ENCODE results near the gene WDR70.

Gene WDR70

DNA sequence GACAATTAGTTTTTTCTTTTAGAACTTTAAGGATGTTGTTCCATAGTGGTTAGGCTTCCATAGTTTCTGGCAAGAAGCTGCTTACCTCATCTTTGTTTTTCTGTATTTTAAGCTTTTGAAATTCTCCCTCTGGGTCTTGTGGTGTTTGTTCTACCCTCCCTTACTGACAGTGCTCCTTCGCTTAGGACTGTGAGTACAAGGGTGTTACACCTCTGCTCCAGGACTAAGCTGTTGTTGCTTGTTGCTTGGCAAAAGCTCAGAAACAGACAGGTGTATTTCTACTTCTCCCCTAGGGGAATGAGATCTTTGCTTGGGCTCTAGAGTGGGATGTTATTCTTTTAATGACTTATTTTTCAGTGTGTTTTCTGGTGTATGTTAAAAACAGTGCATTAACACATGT lies 225.2 kb downstream of the WDR70 start:
- Histone ChIP-seq H3K4ac (ENCODE audit: low read depth, low read length) (no peak overlapping the region), H3K4me3 (ENCODE audit: low read depth, low read length) (peak overlapping the region; percentile 23), H3K14ac (ENCODE audit: low read length) (no peak overlapping the region), H2BK120ac (ENCODE audit: insufficient read depth, low read length, poor library complexity) (no peak overlapping the region), H3K18ac (ENCODE audit: low read length) (no peak overlapping the region), H3K27me3 (ENCODE audit: insufficient read depth, low read length) (no peaks in the 10 kb centered on the region), H3K9ac (ENCODE audit: low read length) (no peak overlapping the region), H3K27ac (ENCODE audit: low read depth, low read length) (no peak overlapping the region), H2AK5ac (ENCODE audit: low read length) (no peak overlapping the region), H3K23ac (ENCODE audit: low read length) (no peak overlapping the region), H3K4me2 (ENCODE audit: low read length) (no peak overlapping the region), H3K79me2 (ENCODE audit: control insufficient read depth, insufficient read depth, low read length, poor library complexity) (no peaks in the 10 kb centered on the region), H2BK12ac (ENCODE audit: low read length) (no peak overlapping the region), H3K36me3 (ENCODE audit: control insufficient read depth in 1 of 2, insufficient read depth in 2 of 2, low read length in 2 of 2) (no peaks in the 10 kb centered on the region), H2BK5ac (ENCODE audit: low read depth, low read length, poor library complexity) (no peak overlapping the region), H3K4me1 (ENCODE audit: control insufficient read depth in 1 of 2, insufficient read depth in 2 of 2, low read length in 2 of 2) (no peaks in the 10 kb centered on the region), H3K9me3 (ENCODE audit: insufficient read depth, low read depth, low read length) (no peaks in the 10 kb centered on the region), H2AFZ (ENCODE audit: insufficient read depth, low read length, poor library complexity) (no peak overlapping the region), H4K8ac (ENCODE audit: low read depth, low read length) (no peak overlapping the region), H4K91ac (ENCODE audit: low read depth, low read length) (no peak overlapping the region), H4K12ac (ENCODE audit: low read depth, low read length) (no peak overlapping the region), H3K79me1 (ENCODE audit: low read length) (no peaks in the 10 kb centered on the region)
- no CpG with 5 or more reads among the region's 1 CpG for WGBS (ENCODE audit: extremely low coverage, insufficient coverage, insufficient read length)
- DNase-seq, result no peak

DNA sequence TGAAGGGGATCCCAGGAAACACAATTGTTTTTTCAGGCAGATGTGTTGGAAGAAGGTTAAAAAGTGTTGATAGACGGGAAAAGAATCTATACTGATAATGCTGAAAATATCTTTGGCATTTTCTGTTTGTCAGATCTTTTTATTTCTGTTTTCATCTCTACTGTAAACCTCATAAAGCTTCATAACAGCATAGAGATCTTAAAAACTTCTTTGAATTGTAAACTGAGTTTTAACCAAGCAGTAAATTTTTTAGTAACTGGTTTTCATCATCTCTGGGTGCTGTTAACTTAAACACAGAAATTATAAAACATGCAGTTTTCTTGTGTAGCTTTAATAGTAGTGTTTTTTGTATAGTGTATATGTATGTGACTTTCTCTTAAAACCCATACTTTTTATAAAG lies 227.0 kb downstream of the WDR70 start:
- Histone ChIP-seq H3K27ac (ENCODE audit: low read depth, low read length) (no peak overlapping the region), H3K18ac (ENCODE audit: low read length) (no peak overlapping the region), H3K36me3 (ENCODE audit: control insufficient read depth in 1 of 2, insufficient read depth in 2 of 2, low read length in 2 of 2) (no peaks in the 10 kb centered on the region), H2BK120ac (ENCODE audit: insufficient read depth, low read length, poor library complexity) (no peak overlapping the region), H3K23ac (ENCODE audit: low read length) (no peak overlapping the region), H3K9me3 (ENCODE audit: insufficient read depth, low read depth, low read length) (no peaks in the 10 kb centered on the region), H2AFZ (ENCODE audit: insufficient read depth, low read length, poor library complexity) (no peak overlapping the region), H3K4me1 (ENCODE audit: control insufficient read depth in 1 of 2, insufficient read depth in 2 of 2, low read length in 2 of 2) (no peaks in the 10 kb centered on the region), H2BK5ac (ENCODE audit: low read depth, low read length, poor library complexity) (no peak overlapping the region), H2BK12ac (ENCODE audit: low read length) (no peak overlapping the region), H3K27me3 (ENCODE audit: insufficient read depth, low read length) (no peaks in the 10 kb centered on the region), H3K4ac (ENCODE audit: low read depth, low read length) (no peak overlapping the region), H4K8ac (ENCODE audit: low read depth, low read length) (no peak overlapping the region), H3K9ac (ENCODE audit: low read length) (no peak overlapping the region), H2AK5ac (ENCODE audit: low read length) (no peak overlapping the region), H3K79me1 (ENCODE audit: low read length) (no peaks in the 10 kb centered on the region), H3K79me2 (ENCODE audit: control insufficient read depth, insufficient read depth, low read length, poor library complexity) (no peaks in the 10 kb centered on the region), H4K12ac (ENCODE audit: low read depth, low read length) (no peak overlapping the region), H3K4me3 (ENCODE audit: low read depth, low read length) (no peak overlapping the region), H3K4me2 (ENCODE audit: low read length) (no peak overlapping the region), H4K91ac (ENCODE audit: low read depth, low read length) (no peak overlapping the region), H3K14ac (ENCODE audit: low read length) (no peak overlapping the region)
- DNase-seq, result peak in 1 of 2 donors; percentile 33
- WGBS (ENCODE audit: extremely low coverage, insufficient coverage, insufficient read length), result no CpG with 5 or more reads among the region's 1 CpG

DNA sequence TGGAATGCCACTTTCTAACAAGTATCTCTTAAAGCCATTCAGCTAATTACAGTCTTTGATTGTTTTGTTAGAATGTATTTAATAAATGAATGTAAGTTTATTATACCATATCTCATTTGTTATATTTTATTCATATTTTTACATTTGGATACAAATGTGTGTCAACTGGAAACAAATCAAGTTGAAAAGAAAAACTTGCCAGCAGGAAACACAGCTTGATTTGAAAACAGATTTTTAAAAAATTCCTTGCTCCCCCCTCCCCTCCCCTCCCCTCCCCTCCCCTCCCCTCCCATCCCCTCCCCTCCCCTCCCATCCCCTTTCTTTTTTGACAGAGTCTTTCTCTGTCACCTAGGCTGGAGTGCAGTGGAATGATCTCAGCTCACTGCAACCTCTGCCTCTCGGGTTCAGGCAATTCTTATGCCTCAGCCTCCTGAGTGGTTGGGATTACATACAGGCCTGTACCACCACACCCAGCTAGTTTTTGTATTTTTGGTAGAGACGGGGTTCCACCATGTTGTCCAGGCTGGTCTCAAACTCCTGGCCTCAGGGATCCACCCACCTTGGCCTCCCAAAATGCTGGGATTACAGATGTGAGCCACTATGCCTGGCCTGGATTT lies 227.6 kb downstream of the WDR70 start:
- no peaks in the 10 kb centered on the region for H3K9me3 ChIP-seq (ENCODE audit: insufficient read depth, low read depth, low read length)
- no peaks in the 10 kb centered on the region for H3K4me1 ChIP-seq (ENCODE audit: control insufficient read depth in 1 of 2, insufficient read depth in 2 of 2, low read length in 2 of 2)
- H3K18ac ChIP-seq (ENCODE audit: low read length), result no peak overlapping the region
- no peak overlapping the region for H3K4me2 ChIP-seq (ENCODE audit: low read length)
- no peak overlapping the region for H2BK5ac ChIP-seq (ENCODE audit: low read depth, low read length, poor library complexity)
- H3K9ac ChIP-seq (ENCODE audit: low read length), result no peak overlapping the region
- no peak overlapping the region for H4K91ac ChIP-seq (ENCODE audit: low read depth, low read length)
- H3K27ac ChIP-seq (ENCODE audit: low read depth, low read length), result no peak overlapping the region
- H4K12ac ChIP-seq (ENCODE audit: low read depth, low read length), result no peak overlapping the region
- WGBS (ENCODE audit: extremely low coverage, insufficient coverage, insufficient read length), result no CpG with 5 or more reads among the region's 2 CpGs
- no peak overlapping the region for H2AFZ ChIP-seq (ENCODE audit: insufficient read depth, low read length, poor library complexity)
- H3K27me3 ChIP-seq (ENCODE audit: insufficient read depth, low read length), result no peaks in the 10 kb centered on the region
- no peak overlapping the region for H4K8ac ChIP-seq (ENCODE audit: low read depth, low read length)
- H3K4ac ChIP-seq (ENCODE audit: low read depth, low read length), result no peak overlapping the region
- DNase-seq, result no peak
- H2AK5ac ChIP-seq (ENCODE audit: low read length), result no peak overlapping the region
- H2BK120ac ChIP-seq (ENCODE audit: insufficient read depth, low read length, poor library complexity), result no peak overlapping the region
- no peak overlapping the region for H3K4me3 ChIP-seq (ENCODE audit: low read depth, low read length)
- no peak overlapping the region for H3K14ac ChIP-seq (ENCODE audit: low read length)
- H3K79me1 ChIP-seq (ENCODE audit: low read length), result no peaks in the 10 kb centered on the region
- H2BK12ac ChIP-seq (ENCODE audit: low read length), result no peak overlapping the region
- H3K23ac ChIP-seq (ENCODE audit: low read length), result no peak overlapping the region
- H3K79me2 ChIP-seq (ENCODE audit: control insufficient read depth, insufficient read depth, low read length, poor library complexity), result no peaks in the 10 kb centered on the region
- no peaks in the 10 kb centered on the region for H3K36me3 ChIP-seq (ENCODE audit: control insufficient read depth in 1 of 2, insufficient read depth in 2 of 2, low read length in 2 of 2)

DNA sequence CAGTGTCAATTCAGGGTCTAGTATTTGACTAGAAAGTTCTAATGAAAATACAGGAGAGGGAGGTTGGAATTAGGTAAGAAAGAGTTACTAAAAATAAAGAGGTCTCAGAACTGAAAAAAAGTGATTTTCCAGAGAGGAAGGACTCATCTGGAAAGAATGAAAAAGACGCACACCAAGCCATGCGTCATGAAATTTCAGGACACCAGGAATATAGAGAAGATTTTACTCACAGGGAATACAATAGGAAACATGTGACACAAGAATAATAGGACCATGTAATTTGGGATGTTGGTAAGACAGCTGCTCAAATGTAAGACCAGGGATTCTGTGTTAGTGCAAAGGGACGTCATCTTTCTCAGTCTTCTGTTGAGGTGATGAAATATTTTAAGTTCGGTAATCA lies 236.1 kb downstream of the WDR70 start:
- Histone ChIP-seq H3K4me1 (ENCODE audit: control insufficient read depth in 1 of 2, insufficient read depth in 2 of 2, low read length in 2 of 2) (no peaks in the 10 kb centered on the region), H2AK5ac (ENCODE audit: low read length) (no peak overlapping the region), H3K4me3 (ENCODE audit: low read depth, low read length) (no peak overlapping the region), H4K12ac (ENCODE audit: low read depth, low read length) (no peak overlapping the region), H4K91ac (ENCODE audit: low read depth, low read length) (no peak overlapping the region), H2AFZ (ENCODE audit: insufficient read depth, low read length, poor library complexity) (no peak overlapping the region), H3K79me2 (ENCODE audit: control insufficient read depth, insufficient read depth, low read length, poor library complexity) (no peaks in the 10 kb centered on the region), H3K9me3 (ENCODE audit: insufficient read depth, low read depth, low read length) (no peaks in the 10 kb centered on the region), H3K4me2 (ENCODE audit: low read length) (no peak overlapping the region), H3K4ac (ENCODE audit: low read depth, low read length) (no peak overlapping the region), H3K36me3 (ENCODE audit: control insufficient read depth in 1 of 2, insufficient read depth in 2 of 2, low read length in 2 of 2) (no peaks in the 10 kb centered on the region), H3K27ac (ENCODE audit: low read depth, low read length) (no peak overlapping the region), H3K79me1 (ENCODE audit: low read length) (no peaks in the 10 kb centered on the region), H3K27me3 (ENCODE audit: insufficient read depth, low read length) (no peaks in the 10 kb centered on the region), H2BK12ac (ENCODE audit: low read length) (no peak overlapping the region), H3K9ac (ENCODE audit: low read length) (no peak overlapping the region), H2BK120ac (ENCODE audit: insufficient read depth, low read length, poor library complexity) (no peak overlapping the region), H3K23ac (ENCODE audit: low read length) (no peak overlapping the region), H4K8ac (ENCODE audit: low read depth, low read length) (no peak overlapping the region), H3K14ac (ENCODE audit: low read length) (no peak overlapping the region), H3K18ac (ENCODE audit: low read length) (no peak overlapping the region), H2BK5ac (ENCODE audit: low read depth, low read length, poor library complexity) (no peak overlapping the region)
- no CpG with 5 or more reads among the region's 4 CpGs for WGBS (ENCODE audit: extremely low coverage, insufficient coverage, insufficient read length)
- peak; percentile 37 to 79 for DNase-seq
